Activated naive CD8-positive, alpha-beta T cell treated with anti-CD3 and anti-CD28 coated beads, Interleukin-2, amount 10 ng/mL, durations not matched to agents 7 days and 5 days (primary cell): ENCODE results near the gene POLR2L. TPM values are rescaled to one million over a fixed set of nuclear protein-coding genes. Genes with fewer than 3 reads are reported as not detected.

Source experiments
- ATAC-seq: fragments of 150-1000 bp; cut with Tn5 transposase; one replicate; pipeline ENCODE4 v1.10.0; 2021; ENCODE audit warnings: low read depth, moderate library complexity
- POLR2A ChIA-PET: fragments of 350-600 bp; sonication (Branson Sonifier 250); formaldehyde crosslinking; loops from one replicate; lab custom pipeline; 2021; ENCODE audit warnings: antibody characterized with exemption; lab: Charles Lee
- DNase-seq: peaks from one replicate; pipeline ENCODE4 v3.0.0; 2021
- H3K27ac Mint-ChIP-seq: one replicate; pipeline ENCODE4 v1.8.0; 2022; ENCODE audit warnings: mild to moderate bottlenecking, mixed read lengths
- H3K27me3 Mint-ChIP-seq: one replicate; pipeline ENCODE4 v1.8.0; 2022; ENCODE audit warnings: mild to moderate bottlenecking, moderate library complexity, mixed read lengths
- H3K36me3 Mint-ChIP-seq: one replicate; pipeline ENCODE4 v1.8.0; 2021; ENCODE audit warnings: mild to moderate bottlenecking, mixed read lengths
- H3K4me1 Mint-ChIP-seq: one replicate; pipeline ENCODE4 v1.8.0; 2021; ENCODE audit warnings: mixed read lengths
- H3K4me3 Mint-ChIP-seq: one replicate; pipeline ENCODE4 v1.8.0; 2022; ENCODE audit warnings: mild to moderate bottlenecking, moderate library complexity, mixed read lengths
- H3K9me3 Mint-ChIP-seq: one replicate; pipeline ENCODE4 v1.8.0; 2021; ENCODE audit warnings: mixed read lengths
- total RNA-seq, 2 experiments: library from RNA; stranded (reverse); gene quantifications; one replicate each; pipeline ENCODE4 v1.2.3, GENCODE V29; 2021

Gene POLR2L
- total RNA-seq, 2 experiments from 2014 or later, result 76.7 to 78.9 TPM

DNA sequence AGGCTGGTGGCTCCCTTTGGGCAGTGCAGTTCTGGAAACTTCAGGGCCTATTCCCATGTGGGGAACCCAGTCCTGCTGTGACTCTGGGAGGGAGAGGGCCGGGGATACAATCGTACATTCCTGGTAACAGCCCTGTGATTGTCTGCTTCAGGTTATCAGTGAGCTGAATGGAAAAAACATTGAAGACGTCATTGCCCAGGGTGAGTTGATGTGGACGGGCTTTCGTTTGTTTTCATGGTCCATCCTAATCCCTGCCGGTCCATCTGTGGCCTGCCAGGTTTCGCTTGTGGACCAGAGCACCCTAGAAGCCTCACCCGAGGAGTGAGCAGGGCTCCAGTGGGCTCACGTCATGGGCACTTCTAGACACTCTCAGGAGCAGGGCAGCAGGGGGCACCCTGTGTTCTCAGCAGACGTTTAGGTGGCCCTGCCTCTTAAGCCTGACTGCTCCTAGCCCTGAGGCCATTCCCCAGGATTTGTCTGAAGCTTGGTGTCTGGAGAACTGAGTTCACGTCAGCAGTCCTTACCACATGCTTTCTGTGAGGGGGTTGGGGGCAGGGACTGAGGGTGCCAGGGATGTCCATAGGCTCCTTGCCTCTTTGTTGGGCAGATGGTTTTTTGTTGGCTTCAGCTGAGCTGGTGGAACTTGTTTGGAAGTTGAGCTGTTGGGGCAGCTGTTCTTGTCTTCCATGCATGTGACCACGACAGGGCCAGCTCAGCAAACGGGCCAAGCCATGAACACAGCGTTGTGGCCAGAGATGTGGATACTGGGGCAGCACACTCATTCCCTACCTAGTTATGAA, 30.7 kb downstream of the POLR2L start:
- peaks cover 26% of the 10 kb centered on the region for H3K4me1 Mint-ChIP-seq
- DNase-seq (no peak), ATAC-seq (no peak)
- H3K27me3 Mint-ChIP-seq, result no peaks in the 10 kb centered on the region
- peak overlapping the region; percentile 79 for H3K27ac Mint-ChIP-seq
- POLR2A ChIA-PET, result interaction anchor here (0.8 to 1.3 kb wide), 2 partner anchors 8 to 30 kb away, joined by 3 to 21 read pairs; partner anchors contain the start of gene PNPLA2
- peak overlapping the region; percentile 91 for H3K4me3 Mint-ChIP-seq
- H3K36me3 Mint-ChIP-seq, result peaks cover 14% of the 10 kb centered on the region
- no peaks in the 10 kb centered on the region for H3K9me3 Mint-ChIP-seq

GRCh38 chr11:810040-810567, 32.2 kb downstream of the POLR2L start:
- peaks cover 27% of the 10 kb centered on the region for H3K4me1 Mint-ChIP-seq
- H3K27ac Mint-ChIP-seq, result peak overlapping the region; percentile 97
- POLR2A ChIA-PET, result interaction anchor here (0.6 to 2.9 kb wide), 14 partner anchors 9 to 303 kb away, joined by 3 to 51 read pairs (median 6); partner anchors contain the start of genes CD151, CRACR2B, PNPLA2 and RNH1

GRCh38 chr11:809287-810039, 32.9 kb downstream of the POLR2L start, which contains the start of gene RPLP2:
RPLP2 (plus strand) TSS chr11:809967; CDS start chr11:810235, 268 bp downstream.
- peak within 1 kb of the TSS; percentile 97 for H3K27ac Mint-ChIP-seq
- H3K9me3 Mint-ChIP-seq, result no peaks in the 10 kb centered on the region
- peaks cover 14% of the 10 kb centered on the region for H3K36me3 Mint-ChIP-seq
- H3K27me3 Mint-ChIP-seq, result no peaks in the 10 kb centered on the region
- H3K4me3 Mint-ChIP-seq, result peak within 1 kb of the TSS; percentile 91
- ATAC-seq (peak; percentile 81), DNase-seq (peak; percentile 98)
- peaks cover 27% of the 10 kb centered on the region for H3K4me1 Mint-ChIP-seq
- POLR2A ChIA-PET, result interaction anchor here (0.6 to 2.9 kb wide), 13 partner anchors 10 to 303 kb away, joined by 3 to 51 read pairs (median 5); partner anchors contain the start of genes CD151, CRACR2B, PNPLA2 and RNH1

More at GRCh38 chr11:810040-810567, 32.2 kb downstream of the POLR2L start:
- H3K9me3 Mint-ChIP-seq, result no peaks in the 10 kb centered on the region
- DNase-seq, result no peak
- peak overlapping the region; percentile 91 for H3K4me3 Mint-ChIP-seq
- peak; percentile 8 for ATAC-seq
- H3K36me3 Mint-ChIP-seq, result peaks cover 14% of the 10 kb centered on the region
- no peaks in the 10 kb centered on the region for H3K27me3 Mint-ChIP-seq

GRCh38 chr11:808427-809286, 33.7 kb downstream of the POLR2L start:
- H3K4me3 Mint-ChIP-seq, result peak overlapping the region; percentile 91
- H3K27ac Mint-ChIP-seq, result peak overlapping the region; percentile 97
- ATAC-seq, result no peak
- peaks cover 12% of the 10 kb centered on the region for H3K36me3 Mint-ChIP-seq
- H3K27me3 Mint-ChIP-seq, result no peaks in the 10 kb centered on the region
- peaks cover 29% of the 10 kb centered on the region for H3K4me1 Mint-ChIP-seq
- no peak for DNase-seq
- H3K9me3 Mint-ChIP-seq, result no peaks in the 10 kb centered on the region
- POLR2A ChIA-PET, result interaction anchor here (1.1 to 2.9 kb wide), 11 partner anchors 9 to 302 kb away, joined by 3 to 51 read pairs (median 7); partner anchors contain the start of genes CD151, CRACR2B, PNPLA2 and POLR2L

GRCh38 chr11:804599-804964, 37.7 kb downstream of the POLR2L start:
- H3K4me1 Mint-ChIP-seq, result peaks cover 12% of the 10 kb centered on the region
- H3K27ac Mint-ChIP-seq, result peak overlapping the region; percentile 80
- POLR2A ChIA-PET, result interaction anchor here (0.6 to 2.9 kb wide), 9 partner anchors 9 to 38 kb away, joined by 3 to 13 read pairs (median 3); partner anchors contain the start of genes CD151, CEND1, GATD1 and PNPLA2
- H3K36me3 Mint-ChIP-seq, result peaks cover 3% of the 10 kb centered on the region
- H3K4me3 Mint-ChIP-seq, result peak overlapping the region; percentile 84
- H3K9me3 Mint-ChIP-seq, result no peaks in the 10 kb centered on the region
- ATAC-seq (no peak), DNase-seq (no peak)
- no peaks in the 10 kb centered on the region for H3K27me3 Mint-ChIP-seq

DNA sequence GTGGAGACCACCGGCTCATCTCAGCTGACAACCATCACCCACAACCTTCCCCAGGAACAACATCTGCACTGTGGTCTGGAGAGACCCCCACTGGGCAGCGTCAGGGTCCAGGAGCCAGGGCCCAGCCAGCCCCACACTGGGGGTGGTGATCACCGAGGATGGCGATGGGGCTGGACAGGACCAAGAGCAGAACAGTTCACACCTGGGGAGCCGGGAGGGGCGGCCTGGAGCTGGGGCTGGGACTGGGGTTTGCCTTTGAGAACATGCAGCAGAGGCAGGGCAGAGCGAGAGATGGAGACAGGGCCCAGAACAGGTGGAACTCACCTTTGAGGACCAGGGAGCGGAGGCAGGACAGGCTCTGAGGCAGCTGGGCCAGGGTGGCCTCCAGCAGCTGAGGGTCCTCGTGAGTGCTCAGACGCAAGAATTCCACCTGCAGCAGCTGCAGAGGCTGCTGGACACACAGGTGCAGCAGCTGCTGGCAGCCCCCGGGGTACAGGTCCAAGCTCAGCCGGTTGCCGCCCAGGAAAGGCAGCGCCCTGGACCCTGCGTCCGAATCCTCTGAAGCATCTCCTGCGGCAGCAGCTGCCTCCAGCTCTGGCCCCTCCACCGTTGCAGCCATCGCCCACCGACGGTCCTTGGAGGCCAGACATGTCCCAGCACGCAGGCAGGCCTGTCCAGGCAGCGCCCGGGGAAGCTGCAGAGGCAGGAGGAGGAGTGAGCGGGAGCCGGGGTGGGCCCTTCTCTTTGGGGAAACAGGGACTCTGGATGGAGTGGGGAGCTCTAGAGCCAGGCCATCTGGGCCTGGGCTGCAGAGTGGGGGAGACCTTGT, 38.3 kb downstream of the POLR2L start:
- no peaks in the 10 kb centered on the region for H3K27me3 Mint-ChIP-seq
- ATAC-seq (no peak), DNase-seq (no peak)
- H3K9me3 Mint-ChIP-seq, result no peaks in the 10 kb centered on the region
- POLR2A ChIA-PET, result interaction anchor here (0.7 to 2.9 kb wide), 8 partner anchors 8 to 39 kb away, joined by 3 to 13 read pairs (median 4); partner anchors contain the start of genes CD151, CEND1, GATD1 and PNPLA2
- peaks cover 12% of the 10 kb centered on the region for H3K4me1 Mint-ChIP-seq
- peak overlapping the region; percentile 84 for H3K4me3 Mint-ChIP-seq
- H3K36me3 Mint-ChIP-seq, result peaks cover 3% of the 10 kb centered on the region
- H3K27ac Mint-ChIP-seq, result peak overlapping the region; percentile 80

DNA sequence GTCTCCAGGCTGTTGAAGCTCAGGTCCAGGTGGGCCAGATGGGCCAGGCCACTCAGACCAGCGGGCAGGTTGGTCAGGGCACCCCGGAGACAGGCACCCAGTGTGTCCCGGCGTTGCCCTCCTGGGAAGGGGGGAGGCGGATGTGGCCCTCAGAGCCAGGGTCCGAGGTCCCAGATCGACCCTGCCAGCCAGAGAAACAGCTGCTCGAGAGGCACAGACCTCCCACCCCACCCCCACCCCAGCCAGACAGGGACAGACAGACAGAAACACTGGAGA, 38.9 kb downstream of the POLR2L start:
- POLR2A ChIA-PET, result interaction anchor here (1.3 to 2.9 kb wide), 3 partner anchors 8 to 39 kb away, joined by 5 to 13 read pairs (median 9); partner anchors contain the start of genes PNPLA2, POLR2L and TSPAN4
- Mint-ChIP-seq H3K9me3 (no peaks in the 10 kb centered on the region), H3K4me1 (peaks cover 7% of the 10 kb centered on the region), H3K27ac (no peak overlapping the region), H3K27me3 (no peaks in the 10 kb centered on the region), H3K4me3 (peak overlapping the region; percentile 84), H3K36me3 (peaks cover 3% of the 10 kb centered on the region)
- ATAC-seq, result no peak
- no peak for DNase-seq

GRCh38 chr11:802693-803466, 39.4 kb downstream of the POLR2L start:
- Mint-ChIP-seq H3K36me3 (peaks cover 3% of the 10 kb centered on the region), H3K27me3 (no peaks in the 10 kb centered on the region), H3K4me3 (peak overlapping the region; percentile 84), H3K9me3 (no peaks in the 10 kb centered on the region), H3K4me1 (peaks cover 6% of the 10 kb centered on the region), H3K27ac (no peak overlapping the region)
- no peak for ATAC-seq
- POLR2A ChIA-PET, result interaction anchor here (2.9 kb wide), 2 partner anchors 16 to 40 kb away, joined by 9 to 13 read pairs; partner anchors contain the start of genes PNPLA2, POLR2L and TSPAN4
- DNase-seq, result no peak

DNA sequence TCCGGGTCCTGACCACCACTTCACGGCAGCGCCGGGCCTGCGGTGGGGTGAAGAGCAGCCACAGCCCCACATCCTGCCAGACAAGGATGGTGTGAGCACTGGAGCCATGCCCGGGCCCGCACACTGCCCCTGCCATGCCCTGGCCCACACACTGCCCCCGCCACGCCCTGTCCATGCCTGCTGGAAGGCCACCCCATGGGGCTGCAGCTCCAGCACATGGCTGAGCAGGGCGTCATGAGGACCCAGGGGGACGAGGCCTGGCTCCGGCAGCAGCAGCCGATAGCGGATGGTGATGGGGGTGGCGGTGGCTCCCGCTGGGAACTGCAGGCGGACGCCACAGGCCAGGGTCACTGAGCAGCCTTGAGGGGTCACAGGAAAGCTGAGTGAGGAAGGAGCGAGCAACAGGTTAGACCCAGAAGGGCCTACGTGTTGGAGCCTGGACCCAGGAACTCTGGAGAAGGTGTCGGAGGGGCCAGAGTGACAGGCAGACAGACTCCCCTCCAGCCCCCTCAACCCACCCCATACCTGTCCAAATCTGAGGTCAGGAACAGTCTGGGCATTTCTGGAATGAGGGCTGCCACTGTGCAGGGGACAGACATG, 40.2 kb downstream of the POLR2L start:
- Mint-ChIP-seq H3K36me3 (peaks cover 3% of the 10 kb centered on the region), H3K27me3 (no peaks in the 10 kb centered on the region), H3K4me1 (peaks cover 4% of the 10 kb centered on the region), H3K9me3 (no peaks in the 10 kb centered on the region), H3K4me3 (peak overlapping the region; percentile 42), H3K27ac (no peak overlapping the region)
- ATAC-seq, result no peak
- DNase-seq, result no peak
- POLR2A ChIA-PET, result interaction anchor here (2.9 kb wide), 1 partner anchor 41 kb away, joined by 9 read pairs; the partner anchor contains the start of genes POLR2L and TSPAN4

GRCh38 chr11:801097-801780, 41.1 kb downstream of the POLR2L start:
- Mint-ChIP-seq H3K27ac (no peak overlapping the region), H3K27me3 (no peaks in the 10 kb centered on the region), H3K4me3 (no peak overlapping the region), H3K36me3 (peaks cover 3% of the 10 kb centered on the region), H3K9me3 (no peaks in the 10 kb centered on the region), H3K4me1 (peaks cover 8% of the 10 kb centered on the region)
- POLR2A ChIA-PET, result no interaction called here
- no peak for ATAC-seq
- no peak for DNase-seq
